IPS DF 19.7 (cell line): ENCODE measurements around the gene ADCY4.

Experiments used
- DNase-seq: peaks from one replicate; pipeline ENCODE4 v3.0.0-alpha.2; 2013; ENCODE audit warnings: low read depth, low spot score

ADCY4 gene

GRCh38 chr14:24277071-24277470, 57.8 kb downstream of the ADCY4 start:
- DNase-seq: no peak

DNA sequence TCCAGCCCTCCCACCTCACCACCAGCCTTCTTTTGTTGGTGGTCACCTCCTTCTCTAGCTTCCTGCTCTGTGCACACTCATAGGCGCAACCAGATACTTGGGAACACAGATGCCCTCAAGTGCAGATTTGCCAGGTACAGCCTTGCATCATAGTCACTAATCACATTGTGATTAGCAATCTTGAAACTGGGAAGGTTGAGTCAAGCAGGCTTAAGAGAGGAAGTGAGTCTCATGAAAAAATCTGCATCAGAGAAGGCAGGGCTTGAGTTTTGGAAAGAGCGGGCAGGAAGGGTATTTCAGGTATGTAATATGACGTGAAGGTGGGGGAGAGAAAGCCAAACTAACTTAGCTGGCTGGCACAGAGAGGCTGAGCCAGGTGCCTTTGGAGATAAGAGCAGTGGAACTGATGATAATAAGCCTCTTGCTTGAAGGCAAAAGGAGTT, 60.7 kb downstream of the ADCY4 start:
- no peak for DNase-seq

- no peak for DNase-seq
Observed at GRCh38 chr14:24273422-24273998, 61.4 kb downstream of the ADCY4 start.

DNA sequence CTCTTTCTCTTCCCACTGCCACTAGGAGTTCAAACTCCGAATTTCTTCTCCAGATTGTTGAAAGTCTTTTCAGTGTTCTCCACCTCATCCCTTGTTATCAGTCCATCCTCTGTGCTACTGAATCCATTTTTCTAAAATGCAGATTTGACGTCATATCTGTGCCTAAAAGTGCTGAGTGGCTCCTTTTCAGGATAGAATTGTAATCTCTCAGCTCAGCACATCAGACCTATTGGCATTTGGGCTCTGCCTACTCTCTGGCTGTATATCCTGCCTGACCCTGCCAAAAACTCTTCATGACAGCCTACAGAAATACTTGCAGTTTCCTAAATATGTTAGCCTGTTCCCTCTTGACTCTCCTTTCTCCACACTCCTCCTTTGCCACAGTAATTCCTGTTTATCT, 62.4 kb downstream of the ADCY4 start:
- DNase-seq: no peak

- no peak for DNase-seq
Observed at GRCh38 chr14:24271834-24272263, 63.0 kb downstream of the ADCY4 start.

- peak; percentile 71 for DNase-seq
Observed at GRCh38 chr14:24271134-24271833, 63.6 kb downstream of the ADCY4 start, which contains the start of gene RABGGTA. TSS of gene RABGGTA (minus strand) at chr14:24271597. CDS start at chr14:24271115, 482 bp downstream.

GRCh38 chr14:24270537-24271133, 64.2 kb downstream of the ADCY4 start:
- DNase-seq: no peak

- DNase-seq: no peak
Observed at GRCh38 chr14:24269910-24270536, 64.8 kb downstream of the ADCY4 start.

GRCh38 chr14:24269368-24269767, 65.5 kb downstream of the ADCY4 start:
- no peak for DNase-seq
